Transverse colon (tissue), 4 donors: Measurements from ENCODE around the gene CLDN14.

Source experiments
- POLR2A ChIP-seq: fragments of 450-650 bp; IDR thresholded peaks from one replicate; pipeline ENCODE4 v1.6.1; 2016; ENCODE audit warnings: antibody characterized with exemption, mild to moderate bottlenecking, moderate library complexity
- POLR2AphosphoS5 ChIP-seq, 3 donors: sonication (generic); formaldehyde crosslinking; IDR thresholded peaks; one replicate each; pipeline ENCODE4 v1.6.1; 2016; ENCODE audit warnings: antibody characterized with exemption in 3 of 3
- TF ChIP-seq, protein P1 (sequence below), 5 experiments: fragments of 200-600 bp in 3 of 5; fragments of 450-650 bp in 2 of 5; sonication (generic) in 3 of 5; IDR thresholded peaks; 1 replicate in 2 of 5; 2 replicates in 3 of 5; pipeline ENCODE4 v1.5.1; 2016 to 2017; ENCODE audit warnings: antibody characterized with exemption in 5 of 5, inconsistent platforms in 3 of 5, mild to moderate bottlenecking in 2 of 5, moderate library complexity in 1 of 5

DNA sequence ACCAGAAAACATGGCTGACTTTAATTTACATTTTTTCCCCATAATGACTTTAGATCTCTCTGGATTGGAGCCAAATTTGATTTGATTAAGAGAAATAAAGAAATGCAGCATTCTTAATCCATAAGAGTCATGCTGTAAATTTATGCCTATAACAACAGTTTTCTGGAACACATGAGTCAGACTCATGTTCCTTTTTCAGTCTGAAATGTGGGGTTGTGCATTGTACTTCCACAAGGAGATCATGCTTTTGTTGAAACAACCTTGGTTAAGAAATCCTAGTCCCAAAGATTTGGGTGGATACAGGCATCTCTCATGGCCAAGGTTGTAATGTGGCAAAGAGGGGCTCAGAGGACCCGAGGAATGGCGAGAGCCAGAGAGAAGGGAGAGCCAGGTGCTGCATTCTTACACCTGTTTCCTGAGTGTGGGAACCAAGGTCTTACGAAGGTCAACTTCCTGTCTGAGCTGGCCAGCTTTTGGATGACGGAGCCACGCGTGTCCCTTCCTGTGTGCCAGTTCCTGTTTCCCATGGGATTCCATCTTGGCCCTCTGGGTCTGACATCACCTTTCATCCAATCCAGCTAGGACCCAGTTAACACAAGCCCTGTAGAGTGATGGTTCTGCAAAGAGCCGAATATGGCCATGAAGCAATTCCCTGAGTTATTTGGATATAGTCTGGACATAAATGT lies 23.1 kb downstream of the CLDN14 start:
- TF ChIP-seq POLR2A (no peak), POLR2AphosphoS5 (IDR thresholded peaks at IDR 0.05) (no peak)
- TF ChIP-seq, protein P1, sequence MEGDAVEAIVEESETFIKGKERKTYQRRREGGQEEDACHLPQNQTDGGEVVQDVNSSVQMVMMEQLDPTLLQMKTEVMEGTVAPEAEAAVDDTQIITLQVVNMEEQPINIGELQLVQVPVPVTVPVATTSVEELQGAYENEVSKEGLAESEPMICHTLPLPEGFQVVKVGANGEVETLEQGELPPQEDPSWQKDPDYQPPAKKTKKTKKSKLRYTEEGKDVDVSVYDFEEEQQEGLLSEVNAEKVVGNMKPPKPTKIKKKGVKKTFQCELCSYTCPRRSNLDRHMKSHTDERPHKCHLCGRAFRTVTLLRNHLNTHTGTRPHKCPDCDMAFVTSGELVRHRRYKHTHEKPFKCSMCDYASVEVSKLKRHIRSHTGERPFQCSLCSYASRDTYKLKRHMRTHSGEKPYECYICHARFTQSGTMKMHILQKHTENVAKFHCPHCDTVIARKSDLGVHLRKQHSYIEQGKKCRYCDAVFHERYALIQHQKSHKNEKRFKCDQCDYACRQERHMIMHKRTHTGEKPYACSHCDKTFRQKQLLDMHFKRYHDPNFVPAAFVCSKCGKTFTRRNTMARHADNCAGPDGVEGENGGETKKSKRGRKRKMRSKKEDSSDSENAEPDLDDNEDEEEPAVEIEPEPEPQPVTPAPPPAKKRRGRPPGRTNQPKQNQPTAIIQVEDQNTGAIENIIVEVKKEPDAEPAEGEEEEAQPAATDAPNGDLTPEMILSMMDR (IDR thresholded peaks at IDR 0.05): no peak
